Sigmoid colon (tissue), 4 donors: ENCODE results near the gene SPIN4.
"Not testable (repeated sequence)": the region's sequence is repeated elsewhere in the genome, so short reads cannot be mapped to it uniquely, and the experiment has no call there.

Experiments used
- EP300 ChIP-seq, 4 donors: sonication (generic); formaldehyde crosslinking; IDR thresholded peaks; one replicate each; pipeline ENCODE4 v1.6.1; 2017; ENCODE audit warnings: antibody characterized with exemption in 4 of 4
- TF ChIP-seq, protein P1 (sequence below), 4 experiments: fragments of 450-650 bp in 3 of 4; fragments of 200-600 bp in 1 of 4; IDR thresholded peaks; one replicate each; pipeline ENCODE4 v1.5.1; 2016 to 2019; ENCODE audit warnings: antibody characterized with exemption in 4 of 4, mild to moderate bottlenecking in 3 of 4, moderate library complexity in 2 of 4

- TF ChIP-seq, protein P1, sequence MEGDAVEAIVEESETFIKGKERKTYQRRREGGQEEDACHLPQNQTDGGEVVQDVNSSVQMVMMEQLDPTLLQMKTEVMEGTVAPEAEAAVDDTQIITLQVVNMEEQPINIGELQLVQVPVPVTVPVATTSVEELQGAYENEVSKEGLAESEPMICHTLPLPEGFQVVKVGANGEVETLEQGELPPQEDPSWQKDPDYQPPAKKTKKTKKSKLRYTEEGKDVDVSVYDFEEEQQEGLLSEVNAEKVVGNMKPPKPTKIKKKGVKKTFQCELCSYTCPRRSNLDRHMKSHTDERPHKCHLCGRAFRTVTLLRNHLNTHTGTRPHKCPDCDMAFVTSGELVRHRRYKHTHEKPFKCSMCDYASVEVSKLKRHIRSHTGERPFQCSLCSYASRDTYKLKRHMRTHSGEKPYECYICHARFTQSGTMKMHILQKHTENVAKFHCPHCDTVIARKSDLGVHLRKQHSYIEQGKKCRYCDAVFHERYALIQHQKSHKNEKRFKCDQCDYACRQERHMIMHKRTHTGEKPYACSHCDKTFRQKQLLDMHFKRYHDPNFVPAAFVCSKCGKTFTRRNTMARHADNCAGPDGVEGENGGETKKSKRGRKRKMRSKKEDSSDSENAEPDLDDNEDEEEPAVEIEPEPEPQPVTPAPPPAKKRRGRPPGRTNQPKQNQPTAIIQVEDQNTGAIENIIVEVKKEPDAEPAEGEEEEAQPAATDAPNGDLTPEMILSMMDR (IDR thresholded peaks at IDR 0.05): not testable (repeated sequence)
- not testable (repeated sequence) for TF ChIP-seq EP300 (IDR thresholded peaks at IDR 0.05)
These were observed 42.0 kb upstream of the SPIN4 start for GRCh38 chrX:63393094-63393493.
